KMS-11 (cell line): ENCODE data around the gene FLVCR1.

Experiments used
- H2AFZ ChIP-seq: fragments of 200-600 bp; sonication (generic); 2 replicates; pipeline ENCODE4 v1.6.1; 2016; ENCODE audit warnings: antibody characterized with exemption, mixed run types, low read depth
- H3K27ac ChIP-seq: fragments of 200-600 bp; sonication (generic); 2 replicates; pipeline ENCODE4 v1.6.1; 2016; ENCODE audit warnings: mild to moderate bottlenecking, mixed run types
- H3K27me3 ChIP-seq: fragments of 200-600 bp; sonication (generic); 2 replicates; pipeline ENCODE4 v1.6.1; 2017; ENCODE audit warnings: mild to moderate bottlenecking, low read depth, mixed run types, moderate library complexity; ENCODE audit not compliant: insufficient read depth
- H3K36me3 ChIP-seq: fragments of 200-600 bp; sonication (generic); 2 replicates; pipeline ENCODE4 v1.6.1; 2017; ENCODE audit warnings: mild to moderate bottlenecking, mixed run types; ENCODE audit not compliant: insufficient read depth
- H3K4me1 ChIP-seq: fragments of 200-600 bp; sonication (generic); 2 replicates; pipeline ENCODE4 v1.6.1; 2016; ENCODE audit warnings: mild to moderate bottlenecking, low read depth, mixed run types; ENCODE audit not compliant: poor library complexity, severe bottlenecking
- H3K4me2 ChIP-seq: fragments of 200-600 bp; sonication (generic); 2 replicates; pipeline ENCODE4 v1.7.0; 2016; ENCODE audit warnings: mild to moderate bottlenecking, mixed run types
- H3K4me3 ChIP-seq: fragments of 200-600 bp; sonication (generic); IDR thresholded peaks from 2 replicates; pipeline ENCODE4 v1.6.1; 2017; ENCODE audit warnings: low read depth, low read length, mixed read lengths; ENCODE audit not compliant: insufficient read depth
- H3K79me2 ChIP-seq: fragments of 200-600 bp; sonication (generic); 2 replicates; pipeline ENCODE4 v1.6.1; 2016; ENCODE audit warnings: low read depth, mixed run types; ENCODE audit not compliant: insufficient read depth
- H3K9ac ChIP-seq: fragments of 200-600 bp; sonication (generic); 2 replicates; pipeline ENCODE4 v1.6.1; 2016; ENCODE audit warnings: mild to moderate bottlenecking, mixed run types
- H4K20me1 ChIP-seq: fragments of 200-600 bp; sonication (generic); 2 replicates; pipeline ENCODE4 v1.6.1; 2016; ENCODE audit warnings: mild to moderate bottlenecking, mixed run types; ENCODE audit not compliant: insufficient read depth
- TF ChIP-seq, protein P1 (sequence below): fragments of 200-600 bp; sonication (generic); conservative IDR thresholded peaks from 2 replicates; pipeline ENCODE4 v1.6.1; 2017; ENCODE audit warnings: low read depth, mild to moderate bottlenecking, antibody characterized with exemption, low read length, moderate library complexity, mixed read lengths

FLVCR1 gene

GRCh38 chr1:212857992-212858460 lies at the start of gene FLVCR1:
TSS of gene FLVCR1 (plus strand) at chr1:212858275. CDS start at chr1:212858453, 178 bp downstream.
- Histone ChIP-seq H3K36me3 (no peaks in the 10 kb centered on the region), H3K79me2 (peaks cover 51% of the 10 kb centered on the region), H3K9ac (peak within 1 kb of the TSS; percentile 79), H4K20me1 (no peaks in the 10 kb centered on the region), H3K4me2 (peak within 1 kb of the TSS; percentile 98), H3K27ac (peak within 1 kb of the TSS; percentile 66), H3K4me1 (peaks cover 35% of the 10 kb centered on the region), H3K4me3 (peak within 1 kb of the TSS; percentile 94), H2AFZ (peak within 1 kb of the TSS; percentile 74), H3K27me3 (no peaks in the 10 kb centered on the region)
- TF ChIP-seq, protein P1, sequence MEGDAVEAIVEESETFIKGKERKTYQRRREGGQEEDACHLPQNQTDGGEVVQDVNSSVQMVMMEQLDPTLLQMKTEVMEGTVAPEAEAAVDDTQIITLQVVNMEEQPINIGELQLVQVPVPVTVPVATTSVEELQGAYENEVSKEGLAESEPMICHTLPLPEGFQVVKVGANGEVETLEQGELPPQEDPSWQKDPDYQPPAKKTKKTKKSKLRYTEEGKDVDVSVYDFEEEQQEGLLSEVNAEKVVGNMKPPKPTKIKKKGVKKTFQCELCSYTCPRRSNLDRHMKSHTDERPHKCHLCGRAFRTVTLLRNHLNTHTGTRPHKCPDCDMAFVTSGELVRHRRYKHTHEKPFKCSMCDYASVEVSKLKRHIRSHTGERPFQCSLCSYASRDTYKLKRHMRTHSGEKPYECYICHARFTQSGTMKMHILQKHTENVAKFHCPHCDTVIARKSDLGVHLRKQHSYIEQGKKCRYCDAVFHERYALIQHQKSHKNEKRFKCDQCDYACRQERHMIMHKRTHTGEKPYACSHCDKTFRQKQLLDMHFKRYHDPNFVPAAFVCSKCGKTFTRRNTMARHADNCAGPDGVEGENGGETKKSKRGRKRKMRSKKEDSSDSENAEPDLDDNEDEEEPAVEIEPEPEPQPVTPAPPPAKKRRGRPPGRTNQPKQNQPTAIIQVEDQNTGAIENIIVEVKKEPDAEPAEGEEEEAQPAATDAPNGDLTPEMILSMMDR: no peak

DNA sequence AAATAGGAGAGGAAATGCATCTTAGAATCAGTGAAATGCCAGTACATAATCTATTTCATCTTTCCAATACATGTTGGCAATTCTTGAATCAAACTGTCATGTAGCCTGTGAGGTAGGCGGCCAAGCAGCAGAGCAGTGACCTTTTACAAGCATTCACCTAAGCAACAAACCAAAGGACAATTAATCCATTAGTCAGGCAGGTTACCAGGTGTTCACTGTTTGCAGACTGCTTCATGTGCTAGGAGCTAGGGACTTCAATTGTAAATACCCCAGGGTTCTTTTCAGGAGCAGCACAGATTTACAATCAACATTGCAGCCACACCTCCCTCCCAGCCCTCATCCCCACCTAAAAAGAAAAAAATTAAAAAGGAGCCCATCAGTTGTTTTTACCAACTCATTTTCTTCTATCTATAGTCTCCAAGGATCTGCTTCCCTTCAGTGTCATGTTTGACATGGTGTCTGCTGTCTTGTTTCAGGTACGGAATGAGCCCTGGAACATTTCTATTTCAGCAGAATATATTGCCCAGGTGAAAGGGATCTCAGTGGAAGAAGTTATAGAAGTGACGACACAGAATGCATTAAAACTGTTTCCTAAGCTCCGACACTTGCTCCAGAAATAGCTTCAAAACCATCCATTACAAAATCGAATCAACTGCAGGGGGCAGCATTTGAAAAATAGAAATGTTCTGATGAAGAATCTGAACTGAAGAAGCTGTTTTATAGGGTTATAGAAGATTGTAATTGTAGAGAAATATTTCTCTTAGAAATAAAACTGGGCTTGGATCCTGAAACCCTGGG lies 43.3 kb upstream of the FLVCR1 start:
- TF ChIP-seq, protein P1: peak; percentile 53; the same call in 1 of the 2 replicates
- Histone ChIP-seq H3K79me2 (no peaks in the 10 kb centered on the region), H3K4me3 (no peak overlapping the region), H3K36me3 (no peaks in the 10 kb centered on the region), H4K20me1 (no peaks in the 10 kb centered on the region), H2AFZ (no peak overlapping the region), H3K4me1 (no peaks in the 10 kb centered on the region), H3K9ac (no peak overlapping the region), H3K4me2 (no peak overlapping the region), H3K27me3 (no peaks in the 10 kb centered on the region), H3K27ac (no peak overlapping the region)

- no peak overlapping the region for H3K9ac ChIP-seq
- no peaks in the 10 kb centered on the region for H3K27me3 ChIP-seq
- no peak overlapping the region for H3K4me2 ChIP-seq
- no peaks in the 10 kb centered on the region for H3K4me1 ChIP-seq
- no peak overlapping the region for H2AFZ ChIP-seq
- no peaks in the 10 kb centered on the region for H3K36me3 ChIP-seq
- H3K79me2 ChIP-seq: no peaks in the 10 kb centered on the region
- H4K20me1 ChIP-seq: no peaks in the 10 kb centered on the region
- H3K27ac ChIP-seq: no peak overlapping the region
- TF ChIP-seq, protein P1: no peak
- H3K4me3 ChIP-seq: no peak overlapping the region
Observed at GRCh38 chr1:212816567-212817278, 41.4 kb upstream of the FLVCR1 start.

DNA sequence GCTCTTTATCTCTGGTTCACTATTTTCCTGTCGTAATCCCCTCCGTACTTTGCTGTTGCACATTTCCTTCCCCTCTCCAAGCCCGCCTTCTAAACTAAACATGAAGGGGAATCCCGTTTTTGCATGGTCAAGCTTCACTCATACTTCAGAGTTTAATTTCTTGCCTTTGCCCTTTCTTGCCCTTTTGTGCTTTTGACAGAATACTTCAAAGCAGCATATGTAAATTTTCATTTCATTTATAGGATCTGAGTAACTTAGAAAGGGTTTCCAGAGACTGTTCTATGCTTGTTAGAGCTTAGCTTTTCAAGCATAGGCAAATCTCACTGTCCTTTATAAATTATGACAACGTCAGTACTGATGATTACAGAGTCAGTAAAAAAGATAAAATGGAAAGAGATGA lies 38.3 kb upstream of the FLVCR1 start:
- no peak overlapping the region for H2AFZ ChIP-seq
- no peaks in the 10 kb centered on the region for H4K20me1 ChIP-seq
- no peaks in the 10 kb centered on the region for H3K36me3 ChIP-seq
- H3K4me2 ChIP-seq: no peak overlapping the region
- no peaks in the 10 kb centered on the region for H3K27me3 ChIP-seq
- no peaks in the 10 kb centered on the region for H3K4me1 ChIP-seq
- H3K9ac ChIP-seq: no peak overlapping the region
- TF ChIP-seq, protein P1: no peak
- H3K79me2 ChIP-seq: no peaks in the 10 kb centered on the region
- no peak overlapping the region for H3K4me3 ChIP-seq
- no peak overlapping the region for H3K27ac ChIP-seq
